GM19455 (cell line): ENCODE data around the gene PCDHB7.
"Not testable (repeated sequence)": the region's sequence is repeated elsewhere in the genome, so short reads cannot be mapped to it uniquely, and the experiment has no call there.

Experiments used
- ATAC-seq: cut with Tn5 transposase; IDR thresholded peaks from one replicate; pipeline ENCODE4 v1.9.1; 2021; ENCODE audit not compliant: unreplicated experiment

PCDHB7 gene

GRCh38 chr5:141223112-141223783 lies 50.8 kb downstream of the PCDHB7 start, which contains the start of gene PCDHB14:
Gene PCDHB14 (plus strand): TSS chr5:141223343. CDS start chr5:141223506, 163 bp downstream.
- ATAC-seq = no peak

- ATAC-seq = not testable (repeated sequence)
These were observed 52.4 kb downstream of the PCDHB7 start for GRCh38 chr5:141224844-141225243.

GRCh38 chr5:141225421-141225820 lies 53.0 kb downstream of the PCDHB7 start:
- ATAC-seq = not testable (repeated sequence)
